GM13977 (cell line): Measurements from ENCODE around the gene NHS.

ENCODE experiments used
- DNase-seq: peaks from one replicate; pipeline ENCODE4 v3.0.0; 2012; ENCODE audit warnings: low spot score
- in situ Hi-C: fragments of 300-500 bp; cut with MboI; formaldehyde crosslinking; loops from one replicate; pipeline ENCODE4 v1.12.0; 2022; ENCODE audit warnings: low sequenced_read_pairs, low pct_unique_long_range_greater_than_20kb, mixed read lengths, inconsistent platforms; ENCODE audit not compliant: unreplicated experiment
- TF ChIP-seq, protein P1 (sequence below): IDR thresholded peaks from 2 replicates; pipeline ENCODE4 v1.5.1; 2012; ENCODE audit warnings: mild to moderate bottlenecking, control low read depth; ENCODE audit not compliant: insufficient read depth; ENCODE audit errors: extremely low read depth, missing control alignments

NHS gene

DNA sequence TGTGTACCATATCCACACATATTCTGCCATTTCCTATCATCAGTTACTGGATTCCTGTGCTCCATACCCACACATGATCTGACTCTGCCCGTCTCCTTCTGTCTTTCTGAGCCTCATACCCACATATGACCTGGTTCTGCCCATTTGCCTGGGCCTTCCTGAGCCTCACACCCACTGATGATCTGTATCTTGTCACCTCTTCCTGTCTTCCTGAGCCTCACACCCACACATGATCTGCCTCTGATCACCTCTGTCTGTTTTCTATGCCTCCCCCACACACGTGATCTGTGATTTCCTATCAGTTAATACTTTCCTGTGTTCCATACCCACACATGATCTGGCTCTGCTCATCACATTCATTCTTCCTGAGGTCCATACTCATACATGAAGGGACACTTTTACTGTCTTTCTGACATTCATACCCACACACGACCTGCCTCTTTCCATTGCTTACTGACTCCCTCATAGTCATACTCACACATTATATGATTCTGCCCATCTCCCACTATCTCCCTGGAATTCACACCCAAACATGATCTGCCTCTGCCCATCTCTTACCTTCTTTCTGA lies 394.8 kb downstream of the NHS start:
- in situ Hi-C loops: no loop called here
- no peak for DNase-seq
- TF ChIP-seq, protein P1, sequence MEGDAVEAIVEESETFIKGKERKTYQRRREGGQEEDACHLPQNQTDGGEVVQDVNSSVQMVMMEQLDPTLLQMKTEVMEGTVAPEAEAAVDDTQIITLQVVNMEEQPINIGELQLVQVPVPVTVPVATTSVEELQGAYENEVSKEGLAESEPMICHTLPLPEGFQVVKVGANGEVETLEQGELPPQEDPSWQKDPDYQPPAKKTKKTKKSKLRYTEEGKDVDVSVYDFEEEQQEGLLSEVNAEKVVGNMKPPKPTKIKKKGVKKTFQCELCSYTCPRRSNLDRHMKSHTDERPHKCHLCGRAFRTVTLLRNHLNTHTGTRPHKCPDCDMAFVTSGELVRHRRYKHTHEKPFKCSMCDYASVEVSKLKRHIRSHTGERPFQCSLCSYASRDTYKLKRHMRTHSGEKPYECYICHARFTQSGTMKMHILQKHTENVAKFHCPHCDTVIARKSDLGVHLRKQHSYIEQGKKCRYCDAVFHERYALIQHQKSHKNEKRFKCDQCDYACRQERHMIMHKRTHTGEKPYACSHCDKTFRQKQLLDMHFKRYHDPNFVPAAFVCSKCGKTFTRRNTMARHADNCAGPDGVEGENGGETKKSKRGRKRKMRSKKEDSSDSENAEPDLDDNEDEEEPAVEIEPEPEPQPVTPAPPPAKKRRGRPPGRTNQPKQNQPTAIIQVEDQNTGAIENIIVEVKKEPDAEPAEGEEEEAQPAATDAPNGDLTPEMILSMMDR: no peak

DNA sequence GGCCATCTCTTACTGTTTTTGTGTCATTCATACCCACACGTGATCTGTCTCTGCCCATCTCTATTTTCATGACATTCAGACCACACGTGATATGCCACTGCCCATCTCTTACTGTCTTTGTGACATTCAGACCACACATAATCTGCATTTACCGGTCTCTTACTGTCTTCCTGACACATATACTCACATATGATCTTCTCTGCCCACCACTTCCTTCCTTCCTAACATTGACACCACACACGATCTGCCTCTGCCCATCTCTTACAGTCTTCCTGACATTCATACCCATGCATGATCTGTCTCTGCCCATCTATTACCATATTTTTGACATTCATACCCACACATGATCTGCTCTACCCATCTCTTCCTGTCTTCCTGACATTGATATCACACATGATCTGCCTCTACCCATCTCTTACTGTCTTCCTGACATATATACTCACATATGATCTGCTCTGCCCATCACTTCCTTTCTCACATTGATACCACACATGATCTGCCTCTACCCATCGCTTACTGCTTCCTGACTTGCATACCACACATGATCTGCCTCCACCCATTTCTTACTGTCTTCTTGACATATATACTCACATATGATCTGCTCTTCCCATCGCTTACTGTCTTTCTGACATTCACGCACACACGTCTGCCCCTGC lies 398.3 kb downstream of the NHS start:
- no peak for DNase-seq
- in situ Hi-C loops: no loop called here
- TF ChIP-seq, protein P1: no peak

DNA sequence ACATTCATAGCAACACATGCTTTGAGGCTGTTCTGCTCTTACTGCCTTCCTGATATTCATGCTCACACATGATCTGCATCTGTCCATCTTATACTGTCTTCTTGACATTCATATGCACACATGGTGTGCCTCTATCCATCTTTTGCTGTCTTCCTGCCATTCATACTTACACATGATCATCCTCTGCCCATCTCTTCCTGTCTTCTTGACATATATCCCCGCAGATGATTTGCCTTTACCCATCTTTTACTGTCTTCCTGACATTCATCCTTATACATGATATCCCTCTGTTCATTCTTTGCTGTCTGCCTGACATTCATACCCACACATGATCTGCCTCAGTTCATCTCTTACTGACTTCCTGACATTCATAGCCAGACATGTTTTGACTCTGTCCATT lies 399.1 kb downstream of the NHS start:
- DNase-seq: no peak
- TF ChIP-seq, protein P1: no peak
- in situ Hi-C loops: no loop called here

DNA sequence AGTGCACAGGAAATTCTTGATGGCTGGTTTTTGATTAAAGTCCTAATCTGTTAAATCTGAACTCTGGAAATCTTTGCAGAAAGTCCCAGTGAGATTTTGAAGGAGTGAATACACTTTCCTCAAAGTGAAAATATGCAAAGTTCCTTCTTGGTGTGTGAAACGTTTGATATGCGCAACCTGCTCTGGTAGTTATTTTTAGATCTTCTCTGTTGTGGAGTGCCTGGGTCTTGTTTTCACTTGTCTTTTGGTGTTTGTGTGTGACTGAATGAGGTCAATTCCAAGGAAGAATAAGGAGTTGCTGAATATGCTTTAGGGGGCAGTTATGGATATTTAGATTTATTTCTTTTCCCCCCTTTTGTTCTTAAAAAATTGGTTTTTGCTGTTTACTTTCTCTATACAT lies 404.0 kb downstream of the NHS start:
- no peak for DNase-seq
- TF ChIP-seq, protein P1: no peak
- in situ Hi-C loops: no loop called here

DNA sequence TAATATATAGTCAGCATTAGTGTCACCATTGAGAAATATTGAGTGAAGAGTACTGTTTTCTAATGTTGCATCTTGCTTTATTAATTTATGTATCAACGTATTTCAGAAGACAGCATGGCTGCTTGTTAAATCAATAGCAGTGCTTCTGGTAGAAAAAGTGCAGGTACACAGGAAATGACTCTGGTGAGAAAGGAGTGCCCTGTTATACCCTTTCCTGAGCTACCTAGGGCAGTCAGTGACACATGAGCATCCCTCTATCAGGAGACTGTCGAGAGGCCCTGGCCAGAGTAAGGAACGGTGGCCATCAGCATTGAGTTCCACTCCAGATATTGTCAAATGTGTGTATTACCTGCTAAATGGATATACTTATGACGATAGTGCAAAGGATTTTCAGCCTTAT lies 404.4 kb downstream of the NHS start:
- in situ Hi-C loops: no loop called here
- DNase-seq: no peak
- TF ChIP-seq, protein P1: no peak
